NCI-H510A (cell line): Measurements from ENCODE around the gene PLD4.
"Not testable (repeated sequence)": the region's sequence is repeated elsewhere in the genome, so short reads cannot be mapped to it uniquely, and the experiment has no call there.

Source experiments
- DNase-seq: peaks from one replicate; lab custom pipeline; 2025; lab: John Stamatoyannopoulos, UW

The PLD4 gene

DNA sequence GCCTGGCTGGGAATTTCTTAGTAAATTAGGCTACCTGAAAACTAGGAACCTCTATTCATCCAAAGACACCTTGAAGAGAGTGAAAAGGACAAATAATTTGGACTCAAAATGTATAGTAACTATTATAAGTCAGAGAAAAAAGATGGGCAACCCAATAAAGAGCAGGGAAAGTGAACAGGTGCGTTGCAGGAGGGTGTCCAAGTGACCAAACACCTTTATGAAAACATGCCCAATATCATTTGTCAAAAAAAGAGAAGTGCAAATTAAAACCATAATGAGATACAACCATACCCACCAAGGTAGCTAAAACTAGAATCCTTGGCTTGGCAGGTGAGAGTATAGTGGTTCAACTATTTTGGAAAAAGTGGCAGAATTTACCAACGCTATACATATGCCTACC, 24.9 kb upstream of the PLD4 start:
- DNase-seq, result no peak

DNA sequence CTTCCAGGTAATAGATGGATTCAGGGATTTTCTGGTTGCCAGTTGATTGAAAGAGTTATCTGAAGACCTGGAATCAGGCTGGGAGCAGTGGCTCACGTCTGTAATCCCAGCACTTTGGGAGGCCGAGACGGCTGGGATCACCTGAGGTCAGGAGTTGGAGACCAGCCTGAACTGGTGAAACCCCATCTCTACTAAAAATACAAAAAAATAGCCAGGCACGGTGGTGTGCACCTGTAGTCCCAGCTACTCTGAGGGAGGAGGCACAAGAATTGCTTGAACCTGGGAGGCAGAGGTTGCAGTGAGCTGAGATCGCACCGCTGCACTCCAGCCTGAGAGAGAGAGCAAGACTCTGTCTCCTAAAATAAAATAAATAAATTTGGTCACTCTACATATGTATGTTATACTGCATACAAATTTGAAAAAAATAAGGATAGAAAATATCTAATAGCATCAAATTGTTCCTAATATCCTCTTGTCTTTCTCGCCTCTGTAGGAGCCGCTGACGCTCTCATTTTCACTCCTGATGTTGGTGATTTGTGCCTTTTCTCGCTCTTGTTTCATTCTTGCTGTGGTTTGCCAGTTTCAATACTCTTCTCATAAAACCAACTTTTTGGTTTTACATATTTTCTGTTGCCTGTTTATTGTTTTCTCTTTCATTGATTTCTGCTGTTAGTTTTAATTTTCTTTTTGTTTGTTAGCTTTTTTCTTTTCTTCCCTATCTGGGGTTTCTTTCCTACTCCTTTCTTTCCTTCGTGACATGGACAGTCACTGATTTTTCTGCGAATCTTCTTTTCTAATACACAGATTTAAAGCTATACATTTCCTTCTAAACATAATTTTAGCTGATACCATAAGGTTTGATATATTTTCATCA, 23.8 kb upstream of the PLD4 start:
- DNase-seq, result no peak

DNA sequence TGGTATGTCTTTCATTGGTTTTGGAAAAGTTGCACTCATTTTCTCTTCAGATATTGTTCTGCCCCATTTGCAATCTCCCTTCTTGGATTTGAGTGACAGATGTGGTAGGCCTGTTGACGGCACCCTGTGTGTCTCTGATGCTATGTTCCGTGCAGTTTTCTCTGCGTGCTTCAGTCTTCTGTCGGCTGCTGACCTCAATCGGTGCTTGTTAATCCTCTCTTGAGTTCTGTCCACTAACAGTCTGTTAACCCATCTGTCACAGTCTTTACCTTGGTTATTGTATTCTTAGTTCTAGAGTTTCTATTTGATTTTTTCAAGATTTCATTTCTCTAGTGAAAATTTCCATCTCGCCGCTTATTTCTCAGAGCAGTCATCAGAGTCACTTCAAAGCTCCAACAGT, 20.7 kb upstream of the PLD4 start:
- no peak for DNase-seq

DNA sequence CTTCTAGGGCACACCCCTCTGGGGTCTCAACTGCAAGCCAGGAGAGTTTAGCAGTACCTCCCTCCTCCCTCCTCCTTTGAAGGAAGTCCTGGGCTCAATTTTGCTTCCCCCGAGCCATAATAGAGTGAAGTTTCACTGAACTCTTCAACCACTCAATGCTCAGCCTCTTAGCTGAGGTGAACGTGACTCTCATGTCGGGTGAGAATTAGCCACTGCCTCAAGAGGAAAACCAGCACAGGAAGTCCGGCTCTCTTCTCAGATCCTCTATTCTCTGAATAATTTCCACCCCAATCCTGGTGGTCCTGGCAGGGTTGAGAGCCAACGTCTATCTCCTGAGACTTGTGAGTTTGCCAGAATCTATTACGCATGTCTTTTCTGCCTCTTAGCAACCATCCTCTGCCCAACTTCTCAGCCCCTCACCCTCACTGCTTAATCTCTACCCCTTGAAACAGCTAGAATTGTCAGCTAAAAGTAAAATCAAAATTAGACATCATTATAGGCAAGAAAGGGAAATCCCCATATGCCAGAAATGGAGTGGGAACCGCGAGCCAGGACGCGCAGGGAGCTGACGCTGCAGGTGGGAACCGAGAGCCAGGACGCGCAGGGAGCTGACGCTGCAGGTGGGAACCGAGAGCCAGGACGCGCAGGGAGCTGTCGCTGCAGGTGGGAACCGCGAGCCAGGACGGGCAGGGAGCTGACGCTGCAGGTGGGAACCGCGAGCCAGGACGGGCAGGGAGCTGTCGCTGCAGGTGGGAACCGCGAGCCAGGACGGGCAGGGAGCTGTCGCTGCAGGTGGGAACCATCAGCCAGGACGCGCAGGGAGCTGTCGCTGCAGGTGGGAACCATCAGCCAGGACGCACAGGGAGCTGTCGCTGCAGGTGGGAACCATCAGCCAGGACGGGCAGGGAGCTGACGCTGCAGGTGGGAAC, 19.8 kb upstream of the PLD4 start:
- not testable (repeated sequence) for DNase-seq

DNA sequence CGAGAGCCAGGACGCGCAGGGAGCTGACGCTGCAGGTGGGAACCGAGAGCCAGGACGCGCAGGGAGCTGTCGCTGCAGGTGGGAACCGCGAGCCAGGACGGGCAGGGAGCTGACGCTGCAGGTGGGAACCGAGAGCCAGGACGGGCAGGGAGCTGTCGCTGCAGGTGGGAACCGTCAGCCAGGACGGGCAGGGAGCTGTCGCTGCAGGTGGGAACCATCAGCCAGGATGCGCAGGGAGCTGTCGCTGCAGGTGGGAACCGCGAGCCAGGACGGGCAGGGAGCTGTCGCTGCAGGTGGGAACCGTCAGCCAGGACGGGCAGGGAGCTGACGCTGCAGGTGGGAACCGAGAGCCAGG, 19.1 kb upstream of the PLD4 start:
- not testable (repeated sequence) for DNase-seq

DNA sequence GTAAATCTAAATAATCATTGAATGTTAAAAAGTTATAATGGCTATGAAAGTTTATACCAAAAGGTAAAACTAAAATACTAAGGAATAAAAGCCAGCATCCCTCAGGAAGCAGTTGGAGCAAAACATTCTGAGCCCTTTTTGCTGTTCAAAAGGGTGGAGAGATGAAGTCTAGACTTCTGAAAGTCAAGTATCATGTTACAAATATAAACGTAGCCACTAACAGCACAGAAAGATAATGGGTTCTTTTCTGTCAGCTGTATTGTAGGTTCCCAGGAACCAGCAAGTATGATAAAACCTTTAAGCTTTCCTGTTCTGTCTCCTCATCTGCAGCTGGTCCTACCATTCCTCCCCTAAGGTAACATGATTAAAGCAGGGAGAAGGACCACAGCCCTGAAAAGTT, 16.4 kb upstream of the PLD4 start:
- no peak for DNase-seq

DNA sequence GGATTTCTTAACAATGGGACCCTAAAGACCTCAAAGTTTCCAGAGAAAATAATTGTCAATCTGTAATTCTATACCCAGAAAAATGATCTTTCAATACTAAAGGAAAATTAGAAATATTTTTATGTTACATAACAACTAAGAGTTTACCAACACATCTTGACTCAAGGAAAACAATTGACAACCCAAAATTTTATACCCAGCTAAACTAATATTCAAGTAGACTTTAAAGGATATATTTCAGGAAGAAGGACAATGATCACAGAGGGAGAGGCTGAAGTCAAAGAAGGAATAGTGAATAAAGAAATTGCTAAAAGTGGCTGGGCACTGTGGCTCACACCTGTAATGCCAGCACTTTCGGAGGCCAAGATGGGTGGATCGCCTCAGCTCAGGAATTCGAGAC, 12.6 kb upstream of the PLD4 start:
- no peak for DNase-seq

DNA sequence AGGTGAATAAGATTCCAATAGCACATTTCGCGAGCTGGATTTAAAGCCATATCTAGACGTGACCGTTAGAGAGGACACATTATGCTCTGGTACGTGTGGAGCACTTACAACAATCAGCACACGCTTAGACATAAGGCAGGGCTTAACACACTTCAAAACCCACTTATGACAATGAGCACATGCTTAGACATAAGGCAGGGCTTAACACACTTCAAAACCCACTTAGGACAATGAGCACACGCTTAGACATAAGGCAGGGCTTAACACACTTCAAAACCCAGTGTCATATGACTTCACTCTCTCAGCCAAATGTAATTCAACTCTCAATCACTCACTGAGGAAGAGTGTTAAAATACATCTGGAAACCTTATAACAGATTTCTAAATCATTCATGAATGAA, 11.2 kb upstream of the PLD4 start:
- DNase-seq, result peak; percentile 94

DNA sequence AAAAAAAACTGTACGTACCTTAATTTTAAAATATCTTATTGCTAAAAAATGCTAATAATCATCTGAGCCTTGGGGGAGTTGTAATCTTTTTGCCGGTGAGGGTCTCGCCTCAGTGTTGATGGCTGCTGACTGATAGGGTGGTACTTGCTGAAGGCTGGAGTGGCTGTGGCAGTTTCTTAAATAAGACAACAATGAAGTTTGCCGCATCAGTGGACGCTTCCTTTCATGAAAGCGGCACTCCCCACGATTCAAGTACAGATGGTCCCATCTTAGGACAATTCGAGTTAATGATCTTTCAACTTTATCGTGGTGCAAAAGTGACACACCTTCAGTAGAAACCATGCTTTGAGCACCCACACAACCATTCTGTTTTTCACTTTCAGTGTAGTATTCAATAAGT, 7.6 kb upstream of the PLD4 start:
- DNase-seq, result no peak

DNA sequence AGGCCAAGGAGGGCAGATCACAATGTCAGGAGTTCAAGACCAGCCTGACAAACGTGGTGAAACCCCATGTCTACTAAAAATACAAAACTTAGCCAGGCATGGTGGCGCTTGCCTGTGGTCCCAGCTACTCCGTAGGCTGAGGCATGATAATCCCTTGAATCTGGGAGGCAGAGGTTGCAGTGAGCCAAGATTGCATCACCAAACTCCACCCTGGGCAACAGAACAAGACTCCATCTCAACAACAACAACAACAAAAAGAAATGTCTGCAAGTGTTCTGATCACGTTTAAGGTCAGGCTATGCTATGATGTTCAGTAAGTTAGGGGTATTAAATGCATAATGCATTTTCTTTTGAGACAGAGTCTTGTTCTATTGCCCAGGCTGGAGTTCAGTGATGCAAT, 6.7 kb upstream of the PLD4 start:
- DNase-seq, result no peak

DNA sequence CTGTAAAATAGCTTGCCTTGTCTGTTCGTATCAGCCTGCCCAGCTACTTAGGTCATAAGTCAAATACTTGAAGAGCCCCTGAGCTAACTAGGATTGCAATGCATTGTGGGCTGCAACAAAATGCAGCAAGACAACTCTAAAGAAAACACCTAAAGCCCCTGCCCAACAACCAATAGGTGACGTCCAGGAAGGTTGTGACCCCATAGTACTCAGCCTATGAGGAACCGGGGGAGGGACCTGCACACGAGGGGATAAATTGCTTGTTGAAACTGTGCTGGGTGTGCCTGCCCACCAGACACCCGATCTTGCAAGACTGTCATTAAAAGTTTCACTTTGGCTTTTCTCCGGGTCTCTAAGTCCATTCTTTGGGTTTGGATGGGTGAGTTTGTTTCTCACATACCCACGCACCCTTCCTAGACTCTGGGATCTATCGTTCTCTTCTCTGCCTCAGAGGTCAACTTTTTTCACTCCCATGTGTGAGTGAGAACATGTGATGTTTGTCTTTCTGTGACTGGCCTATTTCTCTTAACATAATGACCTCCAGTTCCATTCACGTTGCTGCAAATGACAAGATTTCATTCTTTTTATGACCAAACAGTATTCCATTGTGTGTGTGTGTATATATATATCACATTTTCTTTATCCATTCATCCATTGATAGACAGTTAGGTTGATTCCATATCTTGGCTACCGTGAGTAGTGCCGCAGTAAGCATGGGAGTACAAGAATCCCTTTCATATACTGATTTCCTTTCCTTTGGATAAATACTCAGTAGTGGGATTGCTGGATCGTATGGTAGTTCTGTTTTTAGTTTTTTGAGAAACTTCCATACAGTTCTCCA, 5.3 kb upstream of the PLD4 start:
- not testable (repeated sequence) for DNase-seq

DNA sequence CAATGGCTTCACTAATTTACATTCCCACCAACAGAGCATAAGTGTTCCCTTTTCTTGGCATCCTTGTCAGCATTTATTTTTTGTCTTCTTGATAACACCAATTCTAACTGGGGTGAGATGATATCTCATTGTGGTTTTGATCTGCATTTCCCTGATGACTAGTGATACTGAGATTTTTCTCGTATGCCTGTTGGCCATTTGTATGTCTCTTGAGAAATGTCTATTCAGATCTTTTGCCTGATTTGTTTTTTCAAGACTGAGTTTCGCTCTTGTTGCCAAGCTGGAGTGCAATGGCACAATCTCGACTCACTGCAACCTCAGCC, 4.7 kb upstream of the PLD4 start:
- DNase-seq, result no peak

DNA sequence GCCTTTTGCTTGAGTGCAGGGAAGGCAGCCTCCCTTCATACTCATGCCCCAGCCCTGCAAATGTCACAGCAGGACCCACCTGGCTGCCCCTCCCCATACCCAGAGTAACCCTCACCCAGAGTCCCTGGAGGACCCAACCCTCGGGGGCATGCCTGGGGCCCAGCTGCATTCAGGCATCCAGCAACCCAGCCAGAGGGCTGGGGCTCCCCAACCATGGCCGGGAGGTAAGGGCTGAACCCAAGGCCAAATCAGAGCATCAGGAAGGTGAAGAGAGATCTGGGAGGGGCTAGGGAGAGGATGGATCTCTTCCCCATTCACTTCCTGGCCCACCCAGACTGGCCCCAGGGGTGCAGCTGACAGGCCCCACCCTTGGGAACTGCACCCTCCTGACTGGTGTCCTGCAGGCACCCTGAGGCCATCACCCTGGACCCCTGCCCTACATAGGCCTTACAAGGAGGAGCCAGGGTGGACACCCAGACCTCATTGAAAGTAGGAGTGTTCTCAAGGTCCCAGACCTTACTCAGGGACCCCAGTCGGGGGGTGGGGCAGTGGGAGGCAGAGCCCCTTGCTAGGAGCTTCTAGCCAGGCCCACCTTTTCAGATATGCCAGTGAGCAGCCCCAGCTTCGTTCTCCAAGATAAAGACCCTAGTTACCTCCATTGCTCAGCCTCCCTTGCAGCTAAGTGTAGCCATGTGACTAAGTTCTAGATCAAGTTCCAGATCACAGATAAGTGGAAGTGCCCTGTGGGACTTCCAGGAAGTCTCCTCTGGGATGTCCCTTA, 849 bp upstream of the PLD4 start:
- DNase-seq, result no peak

DNA sequence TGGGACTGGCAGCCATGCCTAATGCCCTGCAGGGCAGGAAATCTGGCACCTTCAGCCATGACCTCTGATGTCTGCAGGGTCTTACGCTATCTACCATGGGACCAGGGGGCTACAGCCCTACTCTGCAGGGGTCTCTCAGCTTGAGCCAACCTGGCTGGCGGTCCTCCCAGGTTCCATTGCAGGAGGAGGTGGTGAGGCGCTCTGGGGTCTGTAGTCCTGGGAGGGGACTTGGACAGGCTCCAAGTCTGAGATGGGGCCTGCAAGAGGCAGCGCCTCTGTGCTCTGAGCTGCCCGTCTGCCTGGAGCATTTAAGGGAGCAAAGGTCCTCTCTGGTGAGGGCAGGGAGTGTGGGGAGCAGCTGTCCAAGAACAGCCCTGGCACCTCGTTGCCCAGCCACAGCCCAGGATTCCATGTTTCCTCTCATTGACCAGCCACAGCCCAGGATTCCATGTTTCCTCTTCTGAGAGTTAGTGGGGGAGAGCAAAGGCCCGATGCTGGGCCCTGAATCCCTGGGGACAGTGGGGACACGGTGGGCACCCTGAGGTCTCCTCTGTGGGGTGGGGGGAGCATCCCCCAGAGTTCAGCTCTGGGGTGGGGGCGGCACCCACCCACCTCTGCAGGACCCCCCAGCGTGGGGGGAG, 655 bp downstream of the PLD4 start:
- no peak for DNase-seq

DNA sequence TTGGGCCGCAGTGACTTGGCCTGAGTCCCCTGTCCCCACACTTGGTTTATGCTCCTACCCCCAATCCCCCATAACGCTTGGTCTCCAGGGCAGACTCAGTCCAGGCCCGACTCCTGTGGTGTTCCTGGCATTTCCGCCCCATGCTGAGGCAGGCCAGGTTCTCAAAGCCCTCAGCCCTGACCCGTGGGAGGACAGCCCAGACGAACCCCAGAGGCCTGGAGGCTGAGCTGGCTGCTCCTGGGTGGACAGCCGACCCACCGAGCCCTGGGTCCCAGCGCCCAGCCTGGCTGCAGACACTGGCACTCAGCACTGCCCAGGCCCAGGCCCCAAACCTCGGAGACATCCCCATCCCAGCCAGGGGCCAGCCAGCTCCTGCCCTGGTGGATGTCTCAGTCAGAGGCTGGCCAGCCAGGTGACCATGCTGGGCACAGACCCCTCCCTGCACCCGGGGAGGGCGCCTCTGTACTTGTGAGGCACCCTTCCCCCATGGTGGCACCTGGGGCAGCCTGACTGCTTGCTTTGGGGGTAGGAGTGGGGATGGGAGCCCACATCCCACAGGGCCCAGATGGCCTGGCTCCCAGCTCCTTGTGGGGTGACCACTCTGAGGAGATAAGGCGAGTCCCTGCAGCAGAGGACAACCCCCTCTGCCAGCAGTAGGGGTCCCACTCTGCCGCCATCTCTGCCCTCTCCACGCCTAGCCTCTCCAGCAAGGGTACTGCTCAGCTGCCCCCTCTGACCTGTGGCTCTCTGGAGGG, 1.4 kb downstream of the PLD4 start:
- DNase-seq, result no peak

DNA sequence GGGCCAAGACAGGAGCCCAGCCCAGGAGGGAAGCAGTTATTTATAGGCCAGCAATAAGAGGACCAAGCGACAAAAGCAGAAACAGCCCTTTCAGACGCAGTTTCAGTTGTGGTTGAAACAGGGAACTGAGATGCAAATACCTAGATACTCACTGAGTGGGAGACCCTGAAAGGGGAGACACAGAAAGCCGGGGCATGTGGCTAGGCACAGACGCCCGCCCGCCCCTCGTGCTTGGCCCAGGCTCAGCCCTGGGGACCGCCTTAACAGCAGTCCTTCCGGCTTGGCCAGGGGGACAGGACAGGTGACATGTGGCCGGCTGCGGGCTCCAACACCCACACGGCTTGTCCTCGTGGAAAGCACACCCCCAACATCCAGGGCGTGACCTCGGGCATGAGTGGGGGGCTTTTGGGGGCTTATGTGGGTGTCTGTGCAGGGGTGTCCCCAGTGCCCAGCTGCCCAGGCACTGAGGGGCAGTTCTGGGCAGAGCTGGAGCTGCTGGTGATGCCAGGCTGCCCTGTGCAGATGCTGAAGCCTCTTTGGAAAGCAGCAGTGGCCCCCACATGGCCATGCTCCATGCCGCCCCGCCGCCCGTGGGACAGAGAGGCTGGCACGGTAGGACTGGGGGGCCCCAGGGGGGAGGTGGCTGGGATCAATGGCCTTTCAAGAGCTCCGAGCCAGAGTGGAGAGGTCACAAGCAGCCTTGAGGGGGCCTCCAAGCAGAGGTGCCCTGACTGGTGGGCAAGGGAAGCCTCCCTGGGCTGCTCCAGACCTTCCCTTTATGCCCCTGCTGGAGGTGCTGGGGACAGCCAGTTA, 2.1 kb downstream of the PLD4 start:
- no peak for DNase-seq

DNA sequence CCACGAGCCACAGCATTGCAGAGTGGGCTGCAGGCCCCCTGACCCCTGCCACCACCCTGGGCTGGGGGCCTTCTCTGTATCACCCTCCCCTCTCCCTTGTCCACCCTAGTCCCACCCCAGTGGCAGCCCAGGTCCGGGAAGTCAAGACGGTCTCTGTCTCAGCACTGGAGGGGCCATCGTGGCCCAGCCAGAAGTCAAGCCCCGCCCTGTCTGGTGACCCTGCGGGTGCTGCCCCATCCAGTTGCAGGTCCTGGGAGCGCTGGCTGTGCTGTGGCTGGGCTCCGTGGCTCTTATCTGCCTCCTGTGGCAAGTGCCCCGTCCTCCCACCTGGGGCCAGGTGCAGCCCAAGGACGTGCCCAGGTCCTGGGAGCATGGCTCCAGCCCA, 2.7 kb downstream of the PLD4 start:
- no peak for DNase-seq

DNA sequence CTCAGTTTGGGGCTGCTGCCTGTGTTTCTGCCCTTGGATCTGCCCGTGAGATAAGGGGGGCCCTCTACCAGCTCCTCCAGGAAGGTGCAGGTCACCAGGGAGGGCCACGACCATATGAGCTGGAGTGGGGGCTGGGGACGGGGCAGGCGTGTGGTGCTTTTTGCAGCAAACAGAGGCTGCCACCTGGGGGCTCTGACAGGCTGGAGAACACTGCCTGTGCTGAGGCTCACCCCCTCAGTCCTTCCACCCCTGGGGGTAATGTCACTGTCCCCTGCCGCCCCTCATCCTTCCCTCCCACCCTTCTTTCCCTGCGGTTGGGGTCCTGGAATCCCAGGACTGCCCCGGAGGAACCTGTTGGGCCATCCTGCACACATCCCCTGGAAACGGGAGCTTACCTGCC, 3.2 kb downstream of the PLD4 start:
- no peak for DNase-seq

DNA sequence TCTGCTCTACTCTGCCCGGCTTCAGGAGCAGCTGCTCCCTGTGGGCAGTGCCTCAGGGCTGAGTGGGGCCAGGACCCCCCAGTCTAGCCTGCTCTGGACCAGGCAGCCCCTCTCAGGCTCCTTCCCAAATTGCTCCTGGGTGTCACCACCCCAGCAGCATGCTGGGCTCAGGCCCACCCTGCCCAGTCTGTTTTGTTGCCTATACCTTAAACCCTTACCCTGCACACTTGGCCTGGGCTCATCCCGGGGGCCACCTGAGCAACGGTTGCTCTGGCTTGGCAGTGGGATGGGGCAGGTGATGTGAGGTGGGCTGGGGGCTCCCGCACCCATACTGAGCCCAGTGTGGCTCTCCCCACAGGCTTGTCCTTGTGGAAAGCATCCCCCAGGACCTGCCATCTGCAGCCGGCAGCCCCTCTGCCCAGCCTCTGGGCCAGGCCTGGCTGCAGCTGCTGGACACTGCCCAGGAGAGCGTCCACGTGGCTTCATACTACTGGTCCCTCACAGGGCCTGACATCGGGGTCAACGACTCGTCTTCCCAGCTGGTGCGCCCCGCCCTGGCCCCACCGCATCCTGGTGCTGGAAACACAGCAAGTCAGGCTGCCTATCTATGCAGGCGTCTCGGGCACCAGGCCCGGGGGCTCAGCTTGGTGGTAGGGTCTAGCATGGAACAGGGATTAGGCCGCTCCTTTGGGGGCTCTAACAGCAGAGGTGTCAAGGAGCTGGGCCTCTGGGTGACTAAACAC, 3.9 kb downstream of the PLD4 start:
- no peak for DNase-seq
